Left lung (tissue), 10 donors: ENCODE measurements around the gene KRTAP5-6. TPM values are rescaled to one million over a fixed set of nuclear protein-coding genes. Genes with fewer than 3 reads are reported as not detected.

Source experiments
- ATAC-seq: fragments of 200-7000 bp; cut with Tn5 transposase; one replicate; pipeline ENCODE4 v1.9.1; 2020; ENCODE audit warnings: moderate library complexity
- DNase-seq, 4 donors: peaks; one replicate each; pipeline ENCODE4 v3.0.0-alpha.2; 2013 to 2020
- H3K27ac ChIP-seq, 2 donors: fragments of 200-600 bp; sonication (generic) in 1 of 2; one replicate each; pipeline versions ENCODE4 v1.5.0 to v1.8.0; 2020 to 2021
- H3K27me3 ChIP-seq, 2 donors: fragments of 200-600 bp; sonication (generic) in 1 of 2; one replicate each; pipeline versions ENCODE4 v1.5.0 to v1.8.0; 2020 to 2021
- H3K36me3 ChIP-seq, 2 donors: fragments of 200-600 bp; sonication (generic) in 1 of 2; one replicate each; pipeline versions ENCODE4 v1.5.0 to v1.8.0; 2020 to 2021
- H3K4me1 ChIP-seq, 2 donors: fragments of 200-600 bp; one replicate each; pipeline ENCODE4 v1.8.0; 2021
- H3K4me3 ChIP-seq, 2 donors: fragments of 200-600 bp; sonication (generic) in 1 of 2; one replicate each; pipeline versions ENCODE4 v1.5.0 to v1.8.0; 2020 to 2021; ENCODE audit warnings: mild to moderate bottlenecking in 1 of 2
- H3K9me3 ChIP-seq, 2 donors: fragments of 200-600 bp; sonication (generic) in 1 of 2; one replicate each; pipeline versions ENCODE4 v1.5.0 to v1.8.0; 2020 to 2021
- intact Hi-C, 2 donors: fragments of 100-400 bp; cut with DNase I; formaldehyde crosslinking; loops; one replicate each; pipeline versions ENCODE4 v1.11.2 to v1.14.2; 2022
- polyA plus RNA-seq, 6 donors: library from polyadenylated mRNA; unstranded; fragments of 120-200 nt; gene quantifications; one replicate each; pipeline ENCODE4 v1.2.1, GENCODE V29; 2013; ENCODE audit not compliant: insufficient read length in 6 of 6
- total RNA-seq, 2 donors: library from RNA; stranded (reverse); fragmentation: NEBNext Ultra II Directional; extraction: Animal tissue kit (Norgen Biotek cat#: 25700); gene quantifications; one replicate each; pipeline ENCODE4 v1.2.1, GENCODE V29; 2021
- TF ChIP-seq, protein P1 (sequence below), 2 donors: fragments of 200-600 bp; sonication (generic) in 1 of 2; IDR thresholded peaks; one replicate each; pipeline versions ENCODE4 v1.5.0 to v1.8.0; 2021; ENCODE audit warnings: antibody characterized with exemption in 2 of 2
- donor health status: DM: no; HTN: yes; CAD: no.
- donor health status: DM: no; HTN: no; CAD: no.

KRTAP5-6 gene
- total and polyA plus RNA-seq, 8 donors = not detected

DNA sequence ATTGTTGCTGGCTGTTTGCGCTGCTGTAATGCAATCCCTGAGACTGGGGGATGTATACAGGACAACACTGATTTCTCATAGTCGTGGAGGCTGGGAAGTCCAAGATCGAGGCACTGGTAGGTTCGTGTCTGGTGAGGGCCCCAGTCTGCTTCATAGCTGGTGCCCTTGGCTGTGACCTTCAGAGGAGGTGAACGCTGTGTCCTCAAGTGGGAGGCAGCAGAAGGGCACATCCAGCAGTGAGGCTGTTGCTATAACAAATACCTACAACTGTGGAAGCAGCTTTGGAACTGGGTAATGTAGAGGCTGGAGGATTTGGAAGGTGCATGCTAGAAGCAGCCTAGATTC lies 46.1 kb upstream of the KRTAP5-6 start:
- Histone ChIP-seq H3K27me3 (peaks cover 0 to 36% of the 10 kb centered on the region in 2 donors), H3K27ac (no peak overlapping the region), H3K9me3 (no peaks in the 10 kb centered on the region), H3K4me1 (peaks cover 0 to 5% of the 10 kb centered on the region in 2 donors), H3K4me3 (no peak overlapping the region), H3K36me3 (no peaks in the 10 kb centered on the region)
- intact Hi-C loops = loop anchor here in 1 of 2 donors (10.0 kb wide), 1 partner anchor 184 kb away; the partner anchor contains the start of genes SYT8 and TNNI2
- ATAC-seq = no peak
- TF ChIP-seq, protein P1, sequence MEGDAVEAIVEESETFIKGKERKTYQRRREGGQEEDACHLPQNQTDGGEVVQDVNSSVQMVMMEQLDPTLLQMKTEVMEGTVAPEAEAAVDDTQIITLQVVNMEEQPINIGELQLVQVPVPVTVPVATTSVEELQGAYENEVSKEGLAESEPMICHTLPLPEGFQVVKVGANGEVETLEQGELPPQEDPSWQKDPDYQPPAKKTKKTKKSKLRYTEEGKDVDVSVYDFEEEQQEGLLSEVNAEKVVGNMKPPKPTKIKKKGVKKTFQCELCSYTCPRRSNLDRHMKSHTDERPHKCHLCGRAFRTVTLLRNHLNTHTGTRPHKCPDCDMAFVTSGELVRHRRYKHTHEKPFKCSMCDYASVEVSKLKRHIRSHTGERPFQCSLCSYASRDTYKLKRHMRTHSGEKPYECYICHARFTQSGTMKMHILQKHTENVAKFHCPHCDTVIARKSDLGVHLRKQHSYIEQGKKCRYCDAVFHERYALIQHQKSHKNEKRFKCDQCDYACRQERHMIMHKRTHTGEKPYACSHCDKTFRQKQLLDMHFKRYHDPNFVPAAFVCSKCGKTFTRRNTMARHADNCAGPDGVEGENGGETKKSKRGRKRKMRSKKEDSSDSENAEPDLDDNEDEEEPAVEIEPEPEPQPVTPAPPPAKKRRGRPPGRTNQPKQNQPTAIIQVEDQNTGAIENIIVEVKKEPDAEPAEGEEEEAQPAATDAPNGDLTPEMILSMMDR (IDR thresholded peaks at IDR 0.05) = no peak
- DNase-seq = no peak

GRCh38 chr11:1651411-1651980 lies 45.5 kb upstream of the KRTAP5-6 start:
- Histone ChIP-seq H3K9me3 (no peaks in the 10 kb centered on the region), H3K36me3 (no peaks in the 10 kb centered on the region), H3K27ac (no peak overlapping the region), H3K4me3 (no peak overlapping the region), H3K4me1 (peaks cover 0 to 5% of the 10 kb centered on the region in 2 donors), H3K27me3 (peaks cover 0 to 42% of the 10 kb centered on the region in 2 donors)
- no peak for ATAC-seq
- TF ChIP-seq, protein P1 (IDR thresholded peaks at IDR 0.05) = no peak
- intact Hi-C loops = loop anchor here in 1 of 2 donors (10.0 kb wide), 1 partner anchor 183 kb away; the partner anchor contains the start of genes SYT8 and TNNI2
- no peak for DNase-seq

- intact Hi-C loops = loop anchor here in 1 of 2 donors (10.0 kb wide), 1 partner anchor 183 kb away; the partner anchor contains the start of genes SYT8 and TNNI2
- Histone ChIP-seq H3K4me3 (no peak overlapping the region), H3K27ac (no peak overlapping the region), H3K4me1 (peaks cover 0 to 5% of the 10 kb centered on the region in 2 donors), H3K36me3 (no peaks in the 10 kb centered on the region), H3K27me3 (peaks cover 0 to 43% of the 10 kb centered on the region in 2 donors), H3K9me3 (no peaks in the 10 kb centered on the region)
- TF ChIP-seq, protein P1 (IDR thresholded peaks at IDR 0.05) = no peak
- DNase-seq = peak in 1 of 4 donors; percentile 50
- no peak for ATAC-seq
Measured at GRCh38 chr11:1652026-1652425, 45.0 kb upstream of the KRTAP5-6 start.

DNA sequence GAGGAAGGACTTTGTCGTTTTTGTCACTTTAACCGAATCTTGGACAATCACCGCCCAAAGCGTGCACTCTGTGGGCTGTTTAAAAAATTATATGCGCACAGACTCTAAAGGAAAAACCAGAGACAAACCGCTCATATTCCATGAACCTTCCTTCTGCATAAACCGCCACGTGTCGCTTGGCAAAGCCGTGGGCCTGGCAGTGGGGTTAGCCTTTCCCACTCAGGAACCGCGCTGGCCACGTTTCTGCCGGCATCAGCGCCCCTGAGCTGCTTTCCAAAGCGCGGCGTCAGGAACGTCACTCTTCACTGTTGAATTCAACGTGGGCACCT lies 44.6 kb upstream of the KRTAP5-6 start:
- intact Hi-C loops = loop anchor here in 1 of 2 donors (10.0 kb wide), 1 partner anchor 182 kb away; the partner anchor contains the start of genes SYT8 and TNNI2
- TF ChIP-seq, protein P1 (IDR thresholded peaks at IDR 0.05) = no peak
- no peak for ATAC-seq

GRCh38 chr11:1652771-1653540 lies 44.0 kb upstream of the KRTAP5-6 start:
- Histone ChIP-seq H3K4me1 (peaks cover 0 to 5% of the 10 kb centered on the region in 2 donors), H3K27me3 (peaks cover 0 to 43% of the 10 kb centered on the region in 2 donors), H3K27ac (no peak overlapping the region), H3K9me3 (no peaks in the 10 kb centered on the region), H3K36me3 (no peaks in the 10 kb centered on the region), H3K4me3 (no peak overlapping the region)
- intact Hi-C loops = loop anchor here in 1 of 2 donors (10.0 kb wide), 1 partner anchor 182 kb away; the partner anchor contains the start of genes SYT8 and TNNI2
- TF ChIP-seq, protein P1 (IDR thresholded peaks at IDR 0.05) = peak; percentile 96 to 99
- DNase-seq = peak; percentile 66 to 97 (median 76)
- peak; percentile 96 for ATAC-seq

More for the DNA sequence above, 44.6 kb upstream of the KRTAP5-6 start:
- H3K4me3 ChIP-seq = no peak overlapping the region
- DNase-seq = no peak
- H3K4me1 ChIP-seq = peaks cover 0 to 5% of the 10 kb centered on the region in 2 donors
- H3K9me3 ChIP-seq = no peaks in the 10 kb centered on the region
- H3K27ac ChIP-seq = no peak overlapping the region
- H3K36me3 ChIP-seq = no peaks in the 10 kb centered on the region
- H3K27me3 ChIP-seq = peaks cover 0 to 43% of the 10 kb centered on the region in 2 donors
